Mononuclear cell (primary cell): ENCODE measurements around the gene JOSD2. TPM values are rescaled to one million over a fixed set of nuclear protein-coding genes. Genes with fewer than 3 reads are reported as not detected.

ENCODE experiments used
- H3K27me3 ChIP-seq: 2 replicates; pipeline ENCODE4 v1.6.0; 2011; ENCODE audit warnings: low read length, control low read depth; ENCODE audit not compliant: insufficient read depth
- H3K4me1 ChIP-seq: 2 replicates; pipeline ENCODE4 v1.5.1; 2011; ENCODE audit warnings: mild to moderate bottlenecking, low read length, control low read depth; ENCODE audit not compliant: insufficient read depth
- H3K4me3 ChIP-seq: 2 replicates; pipeline ENCODE4 v1.5.1; 2011; ENCODE audit warnings: mild to moderate bottlenecking, low read length, moderate library complexity
- H3K9me3 ChIP-seq: 2 replicates; pipeline ENCODE4 v1.5.1; 2011; ENCODE audit warnings: low read depth, mild to moderate bottlenecking, control low read depth, low read length
- total RNA-seq: library from RNA; depleted of rRNA; stranded (reverse); fragments of >200 nt; gene quantifications from one replicate; pipeline ENCODE4 v1.2.3, GENCODE V29; 2012

The JOSD2 gene
- total RNA-seq, 1 donor: 8.4 TPM

DNA sequence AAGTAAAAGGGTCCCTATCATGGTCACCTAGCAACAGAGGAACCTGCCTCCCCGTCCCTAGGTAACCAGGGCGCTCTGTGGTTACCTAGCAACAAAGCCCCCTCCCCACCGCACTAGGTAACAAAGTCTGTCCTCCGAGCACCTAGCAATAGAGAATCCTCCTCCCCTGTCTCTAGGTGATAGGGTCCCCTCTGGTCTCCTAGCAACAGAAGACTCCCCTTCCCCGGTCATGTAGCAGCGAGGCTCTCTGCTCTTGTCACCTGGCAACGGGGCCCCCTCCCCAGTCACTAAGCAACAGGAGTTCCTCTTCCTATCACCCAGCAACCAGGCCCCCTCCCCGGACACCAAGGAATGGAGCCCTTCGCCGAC is 307 bp downstream of the JOSD2 start:
- no peaks in the 10 kb centered on the region for H3K9me3 ChIP-seq
- no peaks in the 10 kb centered on the region for H3K27me3 ChIP-seq
- peaks cover 10% of the 10 kb centered on the region for H3K4me1 ChIP-seq
- peak overlapping the region; percentile 56 for H3K4me3 ChIP-seq

DNA sequence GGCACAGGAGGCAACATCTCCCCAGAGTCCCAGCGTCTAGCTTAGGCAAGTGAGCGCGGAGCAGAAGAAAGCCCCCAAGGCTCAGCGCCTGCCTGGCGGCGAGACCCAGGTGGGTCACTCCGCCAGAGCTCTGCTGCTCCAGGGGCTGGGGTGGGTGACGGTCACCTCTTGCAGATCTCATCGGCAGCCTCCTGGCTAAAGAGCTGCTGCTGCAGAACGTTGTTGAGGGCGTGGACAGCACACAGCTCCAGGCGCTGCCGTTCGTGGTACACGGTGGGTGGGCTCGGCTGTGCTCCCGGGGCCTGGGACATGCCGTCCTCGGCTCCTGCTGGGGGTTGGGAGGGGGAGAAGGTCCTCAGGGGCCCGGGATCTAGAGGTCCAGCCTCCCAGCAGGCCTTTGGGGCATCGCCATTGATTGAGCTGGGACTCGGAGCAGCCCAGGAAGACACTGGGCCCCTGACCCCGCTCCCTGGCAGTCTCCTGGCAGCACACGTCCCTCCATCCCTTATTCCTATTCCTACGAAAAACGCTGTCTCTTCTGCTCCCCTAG is 795 bp downstream of the JOSD2 start:
- no peaks in the 10 kb centered on the region for H3K27me3 ChIP-seq
- H3K4me1 ChIP-seq: peaks cover 10% of the 10 kb centered on the region
- peak overlapping the region; percentile 56 for H3K4me3 ChIP-seq
- no peaks in the 10 kb centered on the region for H3K9me3 ChIP-seq

DNA sequence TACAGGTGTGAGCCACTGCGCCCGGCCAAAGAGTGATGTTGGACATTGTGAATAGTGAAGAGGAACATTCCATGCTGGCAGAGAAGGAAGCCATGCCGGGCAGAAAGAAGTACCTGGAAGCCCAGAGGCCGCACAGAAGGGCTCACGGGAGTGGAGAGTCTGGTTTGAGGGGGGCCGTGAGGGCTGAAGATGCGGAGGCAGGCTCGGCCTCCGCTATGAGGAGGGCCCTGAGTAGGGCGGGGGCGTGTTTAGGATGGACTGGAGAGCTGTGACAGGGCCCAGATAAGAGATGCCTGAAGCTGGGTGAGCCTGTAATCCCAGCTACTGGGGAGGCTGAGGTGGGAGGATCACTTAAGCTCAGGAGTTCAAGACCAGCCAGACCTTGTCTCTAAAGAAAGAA is 1.6 kb downstream of the JOSD2 start:
- Histone ChIP-seq H3K9me3 (no peaks in the 10 kb centered on the region), H3K4me3 (no peak overlapping the region), H3K27me3 (no peaks in the 10 kb centered on the region), H3K4me1 (peaks cover 10% of the 10 kb centered on the region)

DNA sequence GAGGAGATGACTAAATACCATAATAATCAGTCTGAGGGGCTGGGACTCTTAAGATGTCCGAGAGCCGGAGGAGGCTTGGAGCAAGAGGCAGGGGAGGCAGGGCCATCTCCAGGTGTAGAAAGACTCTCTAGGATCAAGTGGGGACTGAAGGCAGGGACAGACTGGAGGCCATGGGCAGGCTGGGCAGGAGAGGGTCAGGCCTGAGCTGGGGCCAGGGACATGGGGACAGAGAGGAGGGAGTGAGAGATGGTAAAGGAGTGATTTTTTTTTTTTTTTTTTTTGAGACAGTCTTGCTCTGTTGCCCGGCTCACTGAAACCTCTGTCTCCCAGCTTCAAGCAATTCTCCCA is 2.2 kb downstream of the JOSD2 start:
- Histone ChIP-seq H3K4me1 (peaks cover 10% of the 10 kb centered on the region), H3K4me3 (no peak overlapping the region), H3K27me3 (no peaks in the 10 kb centered on the region), H3K9me3 (no peaks in the 10 kb centered on the region)

- peaks cover 10% of the 10 kb centered on the region for H3K4me1 ChIP-seq
- H3K27me3 ChIP-seq: no peaks in the 10 kb centered on the region
- H3K4me3 ChIP-seq: no peak overlapping the region
- H3K9me3 ChIP-seq: no peaks in the 10 kb centered on the region
Measured at GRCh38 chr19:50507376-50507775, 3.6 kb downstream of the JOSD2 start.

DNA sequence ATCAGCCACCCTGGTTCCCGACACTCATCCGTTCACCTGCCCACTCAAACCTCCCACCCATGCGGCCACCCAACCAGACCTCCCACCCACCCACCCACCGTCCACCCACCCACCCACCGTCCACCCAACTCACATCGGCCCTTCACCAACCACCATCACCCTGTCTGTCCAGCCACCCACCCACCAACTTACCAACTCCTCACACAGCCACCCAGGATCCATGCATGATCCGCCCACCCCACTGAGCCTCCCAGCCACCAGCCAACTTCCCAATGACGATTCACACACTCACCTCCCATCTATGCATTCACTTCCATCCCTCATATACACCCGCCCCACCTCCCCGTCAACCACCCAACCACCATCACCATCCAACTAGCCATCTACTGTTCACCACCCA is 4.3 kb downstream of the JOSD2 start:
- no peaks in the 10 kb centered on the region for H3K27me3 ChIP-seq
- H3K4me1 ChIP-seq: peaks cover 10% of the 10 kb centered on the region
- H3K4me3 ChIP-seq: no peak overlapping the region
- no peaks in the 10 kb centered on the region for H3K9me3 ChIP-seq

DNA sequence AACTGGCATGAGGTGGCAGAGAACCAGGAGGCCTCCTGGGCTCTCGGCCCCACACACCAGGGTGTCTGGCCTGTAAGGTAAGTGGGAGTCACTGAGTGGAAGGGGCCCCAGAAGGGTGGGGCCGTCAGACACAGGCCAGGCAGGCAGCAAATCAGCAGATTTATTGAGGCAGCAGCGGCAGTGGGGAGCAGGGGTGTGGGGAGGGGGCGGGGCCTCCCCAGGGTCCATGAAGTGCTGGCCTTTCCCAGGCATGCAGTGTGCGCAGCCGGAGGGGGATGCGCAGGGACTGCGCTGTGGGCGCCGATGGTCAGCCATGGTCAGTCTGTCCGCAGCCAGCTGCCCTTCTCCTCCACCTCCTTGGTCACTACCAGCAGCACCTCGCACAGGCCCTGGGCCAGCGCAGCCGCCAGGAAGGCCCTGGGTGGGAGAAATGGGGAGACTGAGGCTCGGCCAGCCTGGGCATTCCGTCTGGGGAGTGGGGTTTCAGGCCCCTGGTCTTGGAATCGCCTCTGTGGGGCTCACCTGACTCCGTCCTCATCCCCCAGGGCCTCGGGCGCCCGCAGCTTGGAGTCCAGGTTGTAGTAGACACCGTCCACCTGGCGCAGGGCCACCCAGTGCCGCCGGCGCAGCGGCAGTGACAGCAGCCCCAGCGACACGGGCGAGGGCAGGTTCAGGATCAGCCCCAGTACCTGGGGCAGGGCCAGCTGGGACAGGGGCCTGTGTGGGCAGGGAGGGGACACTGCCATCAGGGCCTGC is 5.0 kb downstream of the JOSD2 start:
- H3K4me3 ChIP-seq: no peak overlapping the region
- H3K9me3 ChIP-seq: no peaks in the 10 kb centered on the region
- peaks cover 10% of the 10 kb centered on the region for H3K4me1 ChIP-seq
- H3K27me3 ChIP-seq: no peaks in the 10 kb centered on the region

GRCh38 chr19:50501568-50502475 is 9.2 kb downstream of the JOSD2 start:
- Histone ChIP-seq H3K27me3 (no peaks in the 10 kb centered on the region), H3K4me1 (no peaks in the 10 kb centered on the region), H3K4me3 (no peak overlapping the region), H3K9me3 (no peaks in the 10 kb centered on the region)

DNA sequence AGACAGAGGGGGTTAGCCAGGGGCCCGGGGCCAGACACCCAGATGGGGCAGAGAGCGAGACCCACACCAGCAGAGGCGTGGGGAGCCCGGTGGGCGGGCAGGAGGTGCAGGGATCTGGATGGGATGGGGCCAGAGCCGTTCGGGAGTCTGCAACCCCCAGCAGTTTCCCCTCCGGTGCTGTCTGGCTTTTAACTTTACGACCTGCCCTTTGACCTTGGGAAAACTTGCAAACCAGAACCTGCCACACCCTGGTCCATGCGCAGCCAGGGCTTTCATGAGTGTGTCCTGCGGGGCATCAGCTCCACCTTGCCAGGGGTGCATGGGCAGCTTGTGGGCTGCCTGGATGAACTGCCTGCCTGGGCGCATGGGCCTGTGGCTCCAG is 9.8 kb downstream of the JOSD2 start:
- H3K27me3 ChIP-seq: no peaks in the 10 kb centered on the region
- no peak overlapping the region for H3K4me3 ChIP-seq
- H3K9me3 ChIP-seq: no peaks in the 10 kb centered on the region
- no peaks in the 10 kb centered on the region for H3K4me1 ChIP-seq

DNA sequence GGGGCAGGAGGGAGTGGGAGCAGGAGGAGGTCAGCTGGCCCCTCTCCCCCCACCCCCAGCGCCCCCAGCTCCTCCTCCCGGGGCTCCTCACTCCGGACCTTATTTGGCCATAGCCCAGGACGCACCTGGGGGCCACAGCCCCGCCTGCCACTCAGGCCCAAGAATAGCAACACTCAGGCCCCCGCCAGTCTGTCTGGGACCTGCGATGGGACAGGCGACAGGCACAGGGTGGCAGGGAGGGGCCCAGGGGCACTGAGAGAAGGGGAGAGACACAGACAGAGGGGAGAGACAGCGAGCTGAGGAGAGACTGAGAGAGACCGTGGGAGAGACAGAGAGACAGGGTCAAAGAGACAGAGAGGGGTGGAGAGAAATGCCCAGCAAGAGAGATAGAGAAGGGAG is 10.2 kb downstream of the JOSD2 start:
- H3K4me3 ChIP-seq: no peak overlapping the region

GRCh38 chr19:50500060-50500752 is 10.8 kb downstream of the JOSD2 start:
- Histone ChIP-seq H3K4me3 (no peak overlapping the region), H3K4me1 (no peaks in the 10 kb centered on the region), H3K27me3 (no peaks in the 10 kb centered on the region), H3K9me3 (no peaks in the 10 kb centered on the region)

More for the DNA sequence above, 10.2 kb downstream of the JOSD2 start:
- Histone ChIP-seq H3K27me3 (no peaks in the 10 kb centered on the region), H3K9me3 (no peaks in the 10 kb centered on the region), H3K4me1 (no peaks in the 10 kb centered on the region)

- Histone ChIP-seq H3K4me3 (no peak overlapping the region), H3K4me1 (no peaks in the 10 kb centered on the region), H3K9me3 (no peaks in the 10 kb centered on the region), H3K27me3 (no peaks in the 10 kb centered on the region)
Measured at GRCh38 chr19:50498219-50499056, 12.6 kb downstream of the JOSD2 start.

DNA sequence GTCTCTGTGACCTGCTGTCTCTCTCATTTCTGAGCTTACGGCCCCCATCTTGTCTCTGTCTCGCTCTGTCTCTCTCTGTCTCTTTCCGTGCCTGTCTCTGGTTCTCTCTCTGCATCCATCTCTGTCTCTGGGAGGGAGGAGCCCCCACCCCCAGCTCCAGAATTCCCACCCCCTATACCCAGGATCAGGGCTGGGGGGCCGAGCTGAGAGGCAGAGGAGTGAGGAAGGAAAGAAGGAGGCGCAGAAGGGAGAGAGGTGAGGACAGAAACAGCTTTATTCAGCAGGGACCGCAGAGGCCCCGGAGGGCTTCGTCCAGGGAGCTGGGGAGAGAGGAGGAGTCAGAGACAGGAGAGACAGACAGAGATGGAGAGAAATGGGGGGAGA is 14.0 kb downstream of the JOSD2 start:
- H3K4me1 ChIP-seq: peaks cover 5% of the 10 kb centered on the region
- no peaks in the 10 kb centered on the region for H3K9me3 ChIP-seq
- H3K4me3 ChIP-seq: no peak overlapping the region
- no peaks in the 10 kb centered on the region for H3K27me3 ChIP-seq

GRCh38 chr19:50496189-50497021 is 14.6 kb downstream of the JOSD2 start:
- no peak overlapping the region for H3K4me3 ChIP-seq
- peaks cover 11% of the 10 kb centered on the region for H3K4me1 ChIP-seq
- no peaks in the 10 kb centered on the region for H3K9me3 ChIP-seq
- no peaks in the 10 kb centered on the region for H3K27me3 ChIP-seq
